Nephron progenitor cell (in vitro differentiated cells): ENCODE data around the gene CEP162.
"Not testable (repeated sequence)": the region's sequence is repeated elsewhere in the genome, so short reads cannot be mapped to it uniquely, and the experiment has no call there.

Source experiments
- DNase-seq: peaks from one replicate; pipeline ENCODE4 v3.0.0; 2021
- H3K27ac Mint-ChIP-seq: 2 replicates; pipeline ENCODE4 v1.8.0; 2021; ENCODE audit warnings: mild to moderate bottlenecking, moderate library complexity, mixed read lengths
- H3K27me3 Mint-ChIP-seq: 2 replicates; pipeline ENCODE4 v1.8.0; 2021; ENCODE audit warnings: mild to moderate bottlenecking, low read depth, mixed read lengths; ENCODE audit not compliant: poor library complexity
- H3K36me3 Mint-ChIP-seq: 2 replicates; pipeline ENCODE4 v1.8.0; 2021; ENCODE audit warnings: low read depth, mixed read lengths
- H3K4me1 Mint-ChIP-seq: 2 replicates; pipeline ENCODE4 v1.8.0; 2021; ENCODE audit warnings: mixed read lengths
- H3K4me3 Mint-ChIP-seq: 2 replicates; pipeline ENCODE4 v1.8.0; 2021; ENCODE audit warnings: mild to moderate bottlenecking, moderate library complexity, mixed read lengths
- H3K9me3 Mint-ChIP-seq: 2 replicates; pipeline ENCODE4 v1.8.0; 2021; ENCODE audit warnings: mild to moderate bottlenecking, moderate library complexity, mixed read lengths
- TF ChIP-seq, protein P1 (sequence below): fragments of 200-600 bp; sonication (generic); IDR thresholded peaks from 2 replicates; pipeline ENCODE4 v1.5.0; 2021; ENCODE audit warnings: antibody characterized with exemption

The CEP162 gene

DNA sequence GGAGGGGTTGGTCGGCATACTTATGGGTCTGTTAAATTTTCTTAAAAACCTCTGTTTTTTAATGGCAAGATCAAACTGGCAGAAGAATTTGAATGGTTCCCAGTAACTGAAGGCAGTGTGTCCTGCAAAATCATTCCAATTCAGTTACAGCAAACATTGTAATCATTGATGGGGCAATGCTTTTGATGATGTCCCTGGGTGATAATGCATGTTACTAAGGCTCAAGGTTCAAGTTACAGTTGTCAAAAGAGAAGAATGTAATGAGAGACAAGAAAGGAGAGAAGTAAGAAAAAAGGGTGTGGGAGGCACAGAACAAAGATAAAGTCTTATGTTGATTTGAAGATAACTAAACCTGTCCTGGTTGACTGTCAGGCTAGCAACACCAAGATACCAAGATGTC is 54.9 kb downstream of the CEP162 start:
- H3K4me1 Mint-ChIP-seq: peaks cover 5% of the 10 kb centered on the region
- H3K27me3 Mint-ChIP-seq: no peaks in the 10 kb centered on the region
- no peaks in the 10 kb centered on the region for H3K9me3 Mint-ChIP-seq
- no peak for DNase-seq
- H3K27ac Mint-ChIP-seq: peak overlapping the region; percentile 20
- no peak overlapping the region for H3K4me3 Mint-ChIP-seq
- TF ChIP-seq, protein P1, sequence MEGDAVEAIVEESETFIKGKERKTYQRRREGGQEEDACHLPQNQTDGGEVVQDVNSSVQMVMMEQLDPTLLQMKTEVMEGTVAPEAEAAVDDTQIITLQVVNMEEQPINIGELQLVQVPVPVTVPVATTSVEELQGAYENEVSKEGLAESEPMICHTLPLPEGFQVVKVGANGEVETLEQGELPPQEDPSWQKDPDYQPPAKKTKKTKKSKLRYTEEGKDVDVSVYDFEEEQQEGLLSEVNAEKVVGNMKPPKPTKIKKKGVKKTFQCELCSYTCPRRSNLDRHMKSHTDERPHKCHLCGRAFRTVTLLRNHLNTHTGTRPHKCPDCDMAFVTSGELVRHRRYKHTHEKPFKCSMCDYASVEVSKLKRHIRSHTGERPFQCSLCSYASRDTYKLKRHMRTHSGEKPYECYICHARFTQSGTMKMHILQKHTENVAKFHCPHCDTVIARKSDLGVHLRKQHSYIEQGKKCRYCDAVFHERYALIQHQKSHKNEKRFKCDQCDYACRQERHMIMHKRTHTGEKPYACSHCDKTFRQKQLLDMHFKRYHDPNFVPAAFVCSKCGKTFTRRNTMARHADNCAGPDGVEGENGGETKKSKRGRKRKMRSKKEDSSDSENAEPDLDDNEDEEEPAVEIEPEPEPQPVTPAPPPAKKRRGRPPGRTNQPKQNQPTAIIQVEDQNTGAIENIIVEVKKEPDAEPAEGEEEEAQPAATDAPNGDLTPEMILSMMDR: no peak
- peaks cover 42% of the 10 kb centered on the region for H3K36me3 Mint-ChIP-seq

DNA sequence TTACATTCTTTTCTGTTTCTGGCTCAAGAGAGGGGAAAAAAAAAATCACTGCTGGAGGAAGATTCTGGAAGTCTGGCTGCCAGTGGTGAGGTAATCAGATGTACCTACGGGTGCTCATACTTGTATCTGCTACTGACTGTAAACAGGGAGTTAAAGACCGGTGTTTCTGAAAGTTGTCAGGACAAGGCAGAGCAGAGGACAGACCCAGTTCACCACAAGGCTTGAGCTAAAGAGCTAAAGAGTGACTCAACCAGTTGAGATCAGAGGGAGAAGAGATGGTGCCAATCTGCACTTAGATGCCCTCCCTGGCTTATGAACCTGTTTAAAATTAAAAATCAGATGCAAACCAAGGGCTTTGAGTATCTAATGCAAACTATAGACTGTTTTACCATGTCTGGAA is 55.4 kb downstream of the CEP162 start:
- TF ChIP-seq, protein P1: no peak
- Mint-ChIP-seq H3K9me3 (no peaks in the 10 kb centered on the region), H3K4me3 (no peak overlapping the region), H3K27ac (no peak overlapping the region), H3K36me3 (peaks cover 45% of the 10 kb centered on the region), H3K27me3 (no peaks in the 10 kb centered on the region), H3K4me1 (peaks cover 5% of the 10 kb centered on the region)
- DNase-seq: no peak

DNA sequence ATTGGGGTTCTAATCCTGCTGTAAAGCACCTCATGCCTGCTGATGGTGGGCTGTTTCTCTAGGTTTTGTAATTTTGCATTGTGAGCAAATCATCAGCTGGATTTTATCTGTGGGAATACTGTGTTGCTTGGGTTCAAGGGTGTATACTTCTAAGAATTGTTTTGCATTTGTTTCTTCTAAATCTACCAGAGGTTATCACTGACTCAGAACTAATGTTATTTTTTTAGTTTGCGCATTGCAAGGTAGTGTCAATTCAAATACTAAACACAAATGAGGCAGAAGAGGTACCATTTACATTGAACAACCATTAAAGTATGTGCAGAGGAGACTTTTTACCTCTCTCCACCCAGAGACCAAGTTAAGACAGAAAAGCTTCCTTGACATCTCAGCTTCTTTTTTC is 60.0 kb downstream of the CEP162 start:
- Mint-ChIP-seq H3K36me3 (peaks cover 50% of the 10 kb centered on the region), H3K4me3 (no peak overlapping the region), H3K9me3 (no peaks in the 10 kb centered on the region), H3K27me3 (no peaks in the 10 kb centered on the region), H3K27ac (peak overlapping the region; percentile 43), H3K4me1 (peaks cover 1% of the 10 kb centered on the region)
- no peak for DNase-seq
- TF ChIP-seq, protein P1: no peak

DNA sequence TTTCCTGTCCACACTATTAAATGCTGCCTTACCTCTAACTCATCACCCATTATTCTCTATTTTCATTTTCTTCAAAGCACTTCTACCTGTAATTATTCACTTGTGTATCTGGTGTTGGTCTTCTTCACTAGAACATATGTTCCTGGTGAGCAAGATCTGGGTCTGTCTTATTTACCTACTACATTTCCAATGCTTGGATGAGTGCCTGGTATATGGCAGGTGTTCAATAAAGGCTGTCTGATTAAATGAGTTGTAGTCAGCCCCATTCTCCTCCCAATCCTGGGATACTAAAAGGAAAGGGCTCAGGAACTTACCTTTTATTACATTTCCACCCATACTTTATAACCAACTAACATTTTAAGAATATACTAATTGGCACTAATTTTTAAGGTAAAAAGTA is 61.0 kb downstream of the CEP162 start:
- Mint-ChIP-seq H3K27ac (peak overlapping the region; percentile 4), H3K36me3 (peaks cover 48% of the 10 kb centered on the region)
- TF ChIP-seq, protein P1: no peak

DNA sequence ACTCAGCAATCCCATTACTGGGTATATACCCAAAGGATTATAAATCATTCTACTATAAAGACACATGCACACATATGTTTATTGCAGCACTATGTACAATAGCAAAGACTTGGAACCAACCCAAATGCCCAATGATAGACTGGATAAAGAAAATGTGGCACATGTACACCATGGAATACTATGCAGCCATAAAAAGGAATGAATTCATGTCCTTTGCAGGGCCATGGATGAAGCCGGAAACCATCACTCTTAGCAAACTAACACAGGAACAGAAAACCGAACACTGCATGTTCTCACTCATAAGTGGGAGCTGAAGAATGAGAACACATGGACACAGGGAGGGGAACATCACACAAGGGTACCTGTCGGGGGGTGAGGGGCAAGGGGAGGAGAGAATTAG is 63.1 kb downstream of the CEP162 start:
- H3K4me3 Mint-ChIP-seq, H3K27ac Mint-ChIP-seq: not testable (repeated sequence)

More for the DNA sequence above, 61.0 kb downstream of the CEP162 start:
- Mint-ChIP-seq H3K27me3 (no peaks in the 10 kb centered on the region), H3K4me3 (no peak overlapping the region), H3K4me1 (no peaks in the 10 kb centered on the region), H3K9me3 (no peaks in the 10 kb centered on the region)
- DNase-seq: no peak

DNA sequence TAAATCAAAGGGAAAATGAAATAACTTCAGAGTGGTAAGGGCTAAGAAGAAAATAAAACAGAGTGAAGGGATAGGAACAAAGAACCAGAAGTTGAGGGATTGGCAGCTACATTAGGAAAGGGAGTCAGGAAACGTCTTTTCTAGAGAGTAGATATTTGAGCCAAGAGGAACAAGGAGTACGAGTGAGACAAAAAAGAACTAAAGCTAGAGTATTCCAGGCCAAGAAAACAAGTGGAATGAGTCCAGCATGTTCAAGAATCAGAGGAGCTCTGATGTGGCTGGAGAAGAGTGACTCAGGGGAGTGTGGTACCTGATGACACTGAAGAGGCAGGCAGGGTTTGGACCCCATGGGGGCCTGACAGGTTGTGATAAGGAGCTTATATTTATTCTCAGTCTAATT is 66.3 kb downstream of the CEP162 start:
- H3K27me3 Mint-ChIP-seq: no peaks in the 10 kb centered on the region
- no peak for DNase-seq
- H3K27ac Mint-ChIP-seq: no peak overlapping the region
- TF ChIP-seq, protein P1: no peak
- H3K4me3 Mint-ChIP-seq: no peak overlapping the region
- H3K36me3 Mint-ChIP-seq: peaks cover 51% of the 10 kb centered on the region
- peaks cover 4% of the 10 kb centered on the region for H3K4me1 Mint-ChIP-seq
- no peaks in the 10 kb centered on the region for H3K9me3 Mint-ChIP-seq

More for the DNA sequence above, 63.1 kb downstream of the CEP162 start:
- H3K27me3 Mint-ChIP-seq, H3K4me1 Mint-ChIP-seq, H3K9me3 Mint-ChIP-seq, DNase-seq: not testable (repeated sequence)
- H3K36me3 Mint-ChIP-seq: peaks cover 61% of the 10 kb centered on the region
